Activated CD4-positive, alpha-beta T cell treated with anti-CD3 and anti-CD28 coated beads, Interleukin-2, Interleukin-4, amounts not matched to agents 100 ng/mL and 50 ng/mL, durations not matched to agents 16 hours and 8 hours (primary cell): ENCODE measurements around the gene ALAS2.
"Not testable (repeated sequence)": the region's sequence is repeated elsewhere in the genome, so short reads cannot be mapped to it uniquely, and the experiment has no call there.

Experiments used
- DNase-seq: peaks from one replicate; pipeline ENCODE4 v3.0.0-alpha.2; 2020; ENCODE audit warnings: low spot score

Gene ALAS2

GRCh38 chrX:55030271-55031205 lies at the start of gene ALAS2:
Gene ALAS2, minus strand, starts transcription at chrX:55030977. Its CDS starts 4,977 bp downstream, at chrX:55026000.
- DNase-seq = no peak

DNA sequence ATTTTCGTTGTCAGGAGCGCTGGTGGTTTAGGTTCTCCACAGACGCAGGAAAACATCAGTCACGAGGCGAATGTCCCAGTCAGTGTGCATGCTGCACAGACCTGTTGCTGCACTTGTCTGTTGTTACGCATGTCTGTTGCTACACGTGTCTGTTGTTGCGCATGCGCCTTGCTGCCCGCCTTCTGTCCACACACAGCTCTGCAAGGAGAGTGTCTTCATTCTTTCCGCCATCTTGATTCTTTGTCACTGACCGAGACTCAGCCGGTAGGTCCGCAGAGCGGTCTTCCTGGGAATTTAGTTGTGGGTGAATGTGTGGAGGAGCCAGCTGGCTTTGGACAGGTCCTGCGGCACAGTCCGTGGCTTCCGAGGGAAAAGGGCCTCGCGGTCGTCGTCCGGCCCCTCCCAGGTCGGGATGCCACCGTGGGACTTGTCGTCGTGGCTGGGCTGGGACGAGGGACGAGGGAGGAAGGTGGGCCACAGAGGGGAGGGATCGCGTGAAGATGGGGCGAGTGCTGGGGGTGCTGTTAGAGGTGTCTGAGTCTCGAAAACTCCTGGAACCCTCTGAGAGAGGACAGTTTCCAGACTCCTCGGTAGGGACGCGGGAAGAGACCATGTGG lies 44.2 kb upstream of the ALAS2 start, which contains the start of gene PAGE2B:
TSS of gene PAGE2B (plus strand) at position 180 of the 617 bp plus-strand sequence. CDS start 1,012 bp downstream, outside the sequence.
- no peak for DNase-seq

DNA sequence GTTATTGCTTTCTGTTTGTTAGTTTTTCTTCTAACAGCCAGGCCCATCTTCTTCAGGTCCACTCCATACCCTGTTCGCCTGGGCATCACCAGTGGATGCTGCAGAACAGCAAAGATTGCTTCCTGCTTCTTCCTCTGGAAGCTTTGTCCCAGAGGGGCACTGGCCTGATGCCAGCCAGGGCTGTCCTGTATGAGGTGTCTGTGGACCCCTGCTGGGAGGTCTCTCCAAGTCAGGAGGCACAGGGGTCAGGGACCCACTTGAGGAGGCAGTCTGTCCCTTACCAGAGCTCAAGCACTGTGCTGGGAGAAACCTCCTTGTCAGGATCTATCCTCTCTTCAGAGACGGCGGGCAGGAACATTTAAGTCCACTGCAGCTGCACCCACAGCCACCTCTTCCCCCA lies 41.5 kb upstream of the ALAS2 start:
- DNase-seq = no peak

- not testable (repeated sequence) for DNase-seq
Observed at GRCh38 chrX:55067180-55067579, 36.4 kb upstream of the ALAS2 start.

DNA sequence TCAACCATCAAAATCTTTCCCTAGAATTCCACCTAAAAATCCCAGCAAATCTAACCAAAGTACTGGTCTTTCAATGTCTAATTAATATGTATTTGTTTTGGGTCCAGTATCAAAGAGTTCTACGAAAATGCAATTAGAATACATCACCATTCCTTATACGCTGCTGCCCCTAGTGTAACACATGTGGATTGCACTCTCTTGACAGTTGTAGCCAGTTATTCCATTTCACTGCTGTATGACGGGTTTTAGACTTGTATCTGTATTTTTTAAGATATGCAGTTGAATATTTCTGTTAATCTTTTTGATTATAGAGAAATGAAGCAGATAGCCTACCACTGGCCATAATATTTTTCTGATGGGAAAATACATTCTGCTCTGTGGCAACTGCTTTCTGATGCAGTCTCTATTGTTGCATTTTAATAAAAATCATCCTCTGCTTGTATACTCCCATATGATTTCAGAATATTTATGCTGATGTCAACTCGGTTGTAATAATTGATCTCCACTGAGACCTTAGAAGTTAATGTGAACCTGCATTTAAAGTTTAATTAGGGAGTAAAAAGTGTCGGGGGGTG lies 27.0 kb upstream of the ALAS2 start:
- DNase-seq = peak; percentile 41

- DNase-seq = peak; percentile 9
Observed at GRCh38 chrX:55056820-55057674, 26.3 kb upstream of the ALAS2 start.

DNA sequence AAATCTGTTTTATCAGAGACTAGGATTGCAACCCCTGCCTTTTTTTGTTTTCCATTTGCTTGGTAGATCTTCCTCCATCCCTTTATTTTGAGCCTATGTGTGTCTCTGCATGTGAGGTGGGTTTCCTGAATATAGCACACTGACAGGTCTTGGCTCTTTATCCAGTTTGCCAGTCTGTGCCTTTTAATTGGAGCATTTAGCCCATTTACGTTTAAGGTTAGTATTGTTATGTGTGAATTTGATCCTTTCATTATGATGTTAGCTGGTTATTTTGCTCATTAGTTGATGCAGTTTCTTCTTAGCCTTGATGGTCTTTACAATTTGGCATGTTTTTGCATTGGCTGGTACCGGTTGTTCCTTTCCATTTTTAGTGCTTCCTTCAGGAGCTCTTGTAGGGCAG lies 19.8 kb upstream of the ALAS2 start:
- not testable (repeated sequence) for DNase-seq

DNA sequence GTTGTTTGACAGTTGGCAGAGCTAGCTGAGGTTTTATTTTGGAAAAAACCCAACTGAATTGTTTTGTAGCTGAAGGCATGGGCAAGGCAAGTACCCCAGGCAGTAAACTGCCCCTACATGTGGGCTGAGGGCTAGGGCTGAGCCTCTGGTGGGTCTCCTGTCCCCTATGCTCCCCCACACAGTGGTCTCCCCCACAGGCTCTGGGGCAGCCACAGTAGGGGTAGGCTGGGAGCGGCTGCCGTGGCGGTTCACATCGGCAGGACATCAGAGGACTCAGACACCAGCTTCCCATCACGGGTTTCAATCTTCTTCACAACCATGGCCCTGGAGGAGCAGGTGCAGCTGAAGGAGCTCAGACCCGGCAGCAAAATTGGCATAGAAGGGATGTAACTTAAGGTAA lies 10.7 kb upstream of the ALAS2 start:
- DNase-seq = no peak

DNA sequence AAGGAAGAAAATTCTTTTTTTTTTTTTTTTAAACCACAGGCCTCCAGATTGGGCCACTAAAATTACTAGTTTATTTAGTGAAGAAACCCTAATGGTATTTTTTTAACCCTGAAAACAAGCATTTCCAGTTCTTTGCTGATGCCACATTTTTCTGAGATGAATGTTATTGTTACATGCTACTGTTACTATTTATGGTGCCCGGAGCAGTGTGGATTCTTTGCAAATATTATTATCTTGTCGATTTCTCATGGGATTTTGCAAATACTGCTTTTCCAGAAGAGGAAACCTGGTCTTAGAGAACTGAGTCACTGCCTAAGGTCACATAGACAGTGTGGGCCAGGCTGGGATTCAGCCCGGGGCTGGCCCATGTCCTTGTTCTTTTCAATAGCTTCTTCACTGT lies 8.7 kb upstream of the ALAS2 start:
- no peak for DNase-seq

DNA sequence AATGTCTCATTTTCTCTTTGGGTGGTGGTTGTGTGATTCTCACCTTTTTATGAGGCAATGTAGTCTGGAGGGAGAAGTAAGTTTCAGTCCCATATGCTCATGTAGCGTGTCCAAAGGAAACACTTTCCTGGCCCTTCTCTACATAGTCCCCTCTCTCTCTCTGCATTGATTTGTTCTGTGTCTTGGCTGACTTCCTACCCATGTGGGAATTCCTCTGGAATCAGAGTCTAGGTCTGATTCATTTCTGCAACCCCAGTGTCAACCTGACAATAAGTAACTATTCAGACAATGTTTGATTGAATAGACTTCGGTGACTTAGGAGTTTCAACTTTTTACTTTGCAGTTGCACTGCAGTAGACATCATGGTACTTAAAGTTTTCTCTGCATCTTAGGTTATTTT lies 2.7 kb upstream of the ALAS2 start:
- DNase-seq = no peak

- no peak for DNase-seq
Observed at GRCh38 chrX:55029291-55029690, 1.5 kb downstream of the ALAS2 start.

- no peak for DNase-seq
Observed at GRCh38 chrX:55028611-55029010, 2.2 kb downstream of the ALAS2 start.

GRCh38 chrX:55028040-55028439 lies 2.7 kb downstream of the ALAS2 start:
- no peak for DNase-seq

DNA sequence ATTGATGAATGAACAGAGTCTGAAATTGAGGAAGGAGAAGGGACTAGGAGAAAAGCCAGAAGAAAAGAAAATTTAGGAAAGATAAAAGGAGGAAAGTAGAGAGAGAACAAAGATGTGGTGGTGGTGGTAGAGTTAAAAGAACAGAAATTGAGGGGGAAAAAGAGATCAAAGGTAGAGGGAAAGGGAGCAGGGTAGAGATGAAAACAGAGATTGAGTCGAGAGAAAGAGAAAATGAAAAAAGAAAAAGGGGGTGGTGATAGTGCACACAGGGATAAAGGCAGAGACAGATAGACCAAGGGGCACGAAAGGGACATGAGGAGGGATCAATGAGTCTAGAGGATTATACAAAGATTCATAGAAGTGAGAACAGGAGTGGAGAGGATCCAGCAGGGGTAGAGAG lies 3.9 kb downstream of the ALAS2 start:
- DNase-seq = no peak

DNA sequence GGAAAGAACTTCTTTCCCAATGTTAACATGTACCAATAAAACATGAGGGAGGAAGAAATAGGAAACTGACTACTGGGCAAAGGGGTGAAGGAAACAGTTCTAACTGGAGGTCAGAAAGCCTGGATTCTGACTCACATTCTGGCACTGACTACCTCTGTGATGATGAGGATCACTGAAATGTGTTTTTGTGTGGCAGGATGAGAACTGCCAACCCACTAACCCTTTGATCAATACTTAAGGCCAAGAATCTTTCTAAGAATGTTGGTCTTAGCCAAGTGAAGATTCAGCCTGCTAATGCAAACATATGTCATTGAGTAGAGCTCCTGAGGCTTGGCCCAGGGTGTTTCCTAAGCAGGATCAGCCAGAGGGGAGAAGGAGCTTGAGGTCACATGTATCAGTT lies 4.6 kb downstream of the ALAS2 start:
- no peak for DNase-seq

GRCh38 chrX:55014897-55015299 lies 15.9 kb downstream of the ALAS2 start:
- DNase-seq = no peak

DNA sequence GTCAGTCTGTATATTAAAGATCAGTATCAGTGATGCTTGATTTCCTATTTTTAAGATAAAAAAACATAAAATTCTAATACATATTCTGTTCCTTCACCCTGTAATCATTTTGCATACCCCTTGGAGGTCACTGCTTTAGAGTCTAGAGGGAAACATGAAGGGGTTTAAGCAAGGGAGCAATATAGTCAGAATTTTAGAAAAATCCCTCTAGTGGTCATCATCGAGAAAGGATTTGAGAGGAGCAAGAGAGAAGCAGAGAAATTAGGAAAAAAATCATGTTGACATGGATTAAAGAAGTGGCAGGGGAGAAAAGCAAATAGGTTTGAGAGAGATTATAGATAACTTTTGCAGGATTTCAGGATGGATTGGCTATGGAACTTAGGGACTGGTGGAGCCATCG lies 19.5 kb downstream of the ALAS2 start:
- no peak for DNase-seq

- no peak for DNase-seq
Observed at GRCh38 chrX:55008571-55009358, 22.0 kb downstream of the ALAS2 start.

GRCh38 chrX:55007656-55008055 lies 23.1 kb downstream of the ALAS2 start:
- no peak for DNase-seq

DNA sequence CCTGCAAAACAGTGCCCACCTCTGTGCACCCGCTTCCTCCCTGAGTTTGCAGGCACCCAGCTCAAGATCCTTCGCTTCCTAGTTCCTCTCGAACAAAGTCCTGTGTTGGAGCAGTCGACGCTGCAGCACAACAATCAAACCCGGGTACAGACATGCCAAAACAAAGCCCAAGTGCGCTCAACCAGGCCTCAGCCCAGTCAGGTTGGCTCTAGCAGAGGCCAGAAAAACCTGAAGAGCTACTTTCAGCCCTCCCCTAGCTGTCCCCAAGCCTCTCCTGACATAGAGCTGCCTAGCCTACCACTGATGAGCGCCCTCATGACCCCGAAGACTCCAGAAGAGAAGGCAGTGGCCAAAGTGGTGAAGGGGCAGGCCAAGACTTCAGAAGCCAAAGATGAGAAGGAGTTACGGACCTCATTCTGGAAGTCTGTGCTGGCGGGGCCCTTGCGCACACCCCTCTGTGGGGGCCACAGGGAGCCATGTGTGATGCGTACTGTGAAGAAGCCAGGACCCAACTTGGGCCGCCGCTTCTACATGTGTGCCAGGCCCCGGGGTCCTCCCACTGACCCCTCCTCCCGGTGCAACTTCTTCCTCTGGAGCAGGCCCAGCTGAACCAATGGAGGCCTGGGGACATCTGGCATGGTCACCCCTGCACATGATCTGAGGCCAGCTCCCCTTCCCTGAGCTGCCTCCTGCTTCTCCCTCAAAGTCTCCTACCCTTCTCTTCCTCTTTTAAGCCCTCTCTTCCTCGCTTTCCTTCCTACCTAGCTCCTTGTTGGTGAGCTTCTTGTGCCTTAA lies 23.8 kb downstream of the ALAS2 start:
- no peak for DNase-seq
